NCI-H1105 treated with DMSO at 0.1 percent for 48 hours (cell line): ENCODE measurements around the gene HELZ2.
"Not testable (repeated sequence)": the region's sequence is repeated elsewhere in the genome, so short reads cannot be mapped to it uniquely, and the experiment has no call there.

Source experiments
- DNase-seq: peaks from one replicate; lab custom pipeline; 2025; lab: John Stamatoyannopoulos, UW

HELZ2 gene

DNA sequence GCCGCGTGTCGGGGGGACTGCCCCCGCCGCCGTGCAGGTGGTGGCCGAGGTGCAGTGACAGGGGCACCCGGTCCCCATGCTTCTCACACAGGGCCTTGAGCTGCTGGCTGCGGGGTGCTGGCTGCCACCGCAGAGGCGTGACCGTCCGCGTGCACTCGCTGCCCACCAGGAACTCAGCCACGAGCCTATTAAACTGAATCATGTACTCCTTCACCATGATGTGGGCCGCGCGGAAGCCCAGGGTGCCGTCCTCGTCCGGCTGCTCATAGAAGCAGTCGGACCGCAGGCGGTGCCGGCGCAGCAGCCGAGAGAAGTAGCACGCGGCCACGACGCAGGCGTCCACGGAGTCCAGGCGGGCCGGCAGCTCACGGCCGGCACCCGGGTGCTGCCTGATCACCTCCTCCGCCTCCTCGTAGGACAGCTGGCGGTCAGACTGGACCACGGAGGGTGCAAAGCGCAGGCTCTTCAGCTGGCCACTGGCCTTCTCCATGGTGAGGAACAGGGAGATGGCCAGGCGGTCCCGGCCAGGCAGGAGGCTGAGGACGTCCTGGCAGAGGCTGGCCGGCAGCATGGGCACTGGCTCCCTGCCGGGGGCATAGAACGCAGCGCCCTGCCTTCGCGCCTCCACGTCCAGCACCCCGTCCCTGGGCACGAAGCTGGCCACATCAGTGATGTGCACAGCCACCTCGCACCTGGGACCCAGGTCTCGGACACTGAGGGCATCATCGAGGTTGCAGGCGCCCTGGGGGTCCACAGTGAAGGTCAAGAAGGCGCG lies 9.8 kb downstream of the HELZ2 start:
- no peak for DNase-seq

DNA sequence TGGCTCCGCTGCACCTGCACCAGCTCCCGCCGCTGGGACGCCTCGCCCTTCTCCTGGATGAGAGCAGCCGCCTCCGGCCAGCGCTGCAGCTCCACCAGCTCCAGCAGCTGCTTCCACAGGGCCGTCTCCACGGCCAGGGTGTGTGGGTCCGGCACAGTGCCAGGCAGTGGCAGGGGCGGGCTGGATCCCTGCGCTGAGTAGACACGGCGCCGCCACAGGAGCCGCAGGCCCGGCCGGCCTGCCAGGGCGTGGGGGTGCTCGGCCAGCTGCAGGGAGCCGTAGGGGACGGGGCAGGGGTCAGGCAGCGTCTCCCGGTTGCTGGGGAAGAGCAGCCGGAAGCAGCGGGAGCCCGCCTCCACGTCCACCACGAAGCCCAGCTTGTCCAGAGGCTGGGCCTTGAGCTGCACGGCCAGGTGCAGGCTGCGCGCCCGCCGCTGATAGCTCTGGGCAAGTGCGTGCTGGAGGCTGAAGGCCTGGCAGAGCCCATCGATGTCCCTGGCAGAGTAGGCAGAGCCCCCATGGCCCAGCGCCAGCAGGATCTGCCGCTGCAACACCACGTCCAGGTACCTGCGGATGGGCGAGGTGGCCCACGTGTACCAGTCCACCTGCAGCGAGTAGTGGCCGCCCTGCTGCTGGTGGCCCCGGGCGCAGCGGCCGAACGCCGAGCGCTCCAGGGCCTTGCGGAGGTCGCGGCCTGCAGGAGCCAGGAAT lies 10.7 kb downstream of the HELZ2 start:
- DNase-seq: no peak

DNA sequence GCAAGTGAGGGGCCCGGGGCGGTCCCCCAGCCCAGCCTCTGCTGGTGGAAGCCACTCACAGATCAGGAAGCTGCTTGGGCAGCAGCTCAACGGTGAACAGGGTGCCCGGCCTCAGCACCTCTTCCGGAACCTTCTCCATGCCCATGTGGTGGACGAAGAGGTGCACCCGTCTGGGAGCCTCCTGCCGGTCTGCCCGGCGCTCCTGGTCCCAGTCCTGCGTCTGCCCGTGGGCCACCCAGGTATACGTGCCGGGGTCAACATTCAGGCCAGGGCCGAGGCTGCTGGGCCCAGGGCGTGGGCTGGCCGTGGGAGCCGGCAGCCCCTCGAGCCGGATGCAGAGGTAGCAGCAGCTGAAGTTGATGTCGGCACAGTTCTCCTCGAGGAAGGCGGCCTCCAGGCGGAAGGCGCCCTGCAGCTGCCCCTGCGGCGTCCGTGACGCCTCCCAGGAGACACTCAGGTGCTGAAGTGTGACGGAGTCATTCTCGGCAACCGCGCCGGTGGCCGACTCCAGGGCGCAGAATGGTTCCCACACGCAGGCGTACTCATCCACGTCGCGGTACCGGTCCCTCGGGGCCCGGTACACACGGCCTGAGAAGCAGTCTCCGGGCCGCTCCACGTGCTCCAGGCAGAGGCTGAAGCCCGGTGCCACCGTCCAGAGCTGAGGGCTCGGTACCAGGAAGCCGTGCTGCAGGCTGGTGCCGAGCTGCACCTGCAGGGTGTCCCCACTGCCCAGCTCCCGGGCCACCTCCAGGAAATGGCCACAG lies 11.4 kb downstream of the HELZ2 start:
- DNase-seq: no peak

DNA sequence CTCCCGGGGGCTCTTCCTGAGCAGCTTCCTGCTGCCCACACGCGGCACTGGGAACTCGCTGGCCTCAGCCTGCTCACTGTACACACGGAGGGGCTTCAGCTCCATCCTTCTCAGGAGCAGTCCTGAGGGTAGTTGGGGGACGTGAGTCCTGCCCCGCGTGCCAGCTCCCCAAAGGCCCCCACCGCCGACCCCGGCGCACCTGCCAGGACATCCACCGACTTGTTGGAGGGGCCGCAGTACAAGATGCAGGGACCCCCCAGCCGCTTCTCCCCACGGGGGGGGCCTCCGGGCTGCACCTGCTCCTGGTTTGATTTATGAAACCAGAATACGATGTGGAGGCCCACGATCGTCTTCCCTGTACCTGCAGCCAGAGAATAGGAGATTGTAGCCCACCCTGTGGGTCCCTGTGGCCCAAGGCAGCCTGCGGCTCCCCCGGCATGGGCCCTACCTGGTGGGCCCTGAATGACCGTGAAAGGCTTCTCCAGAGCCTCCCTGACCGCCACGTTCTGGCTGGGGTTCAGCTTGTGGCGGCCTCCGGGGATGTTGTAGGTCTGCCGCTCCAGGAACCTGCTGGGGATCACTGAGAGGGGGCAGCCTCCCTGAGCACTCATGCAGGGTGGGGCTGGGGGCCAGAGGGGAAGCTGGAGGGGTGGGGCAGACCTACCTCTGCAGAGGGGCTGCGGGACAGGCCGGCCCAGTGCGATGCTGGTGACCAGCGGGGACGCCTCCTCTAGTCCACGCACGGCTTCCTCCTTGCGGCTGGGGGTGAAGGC lies 12.2 kb downstream of the HELZ2 start:
- no peak for DNase-seq

DNA sequence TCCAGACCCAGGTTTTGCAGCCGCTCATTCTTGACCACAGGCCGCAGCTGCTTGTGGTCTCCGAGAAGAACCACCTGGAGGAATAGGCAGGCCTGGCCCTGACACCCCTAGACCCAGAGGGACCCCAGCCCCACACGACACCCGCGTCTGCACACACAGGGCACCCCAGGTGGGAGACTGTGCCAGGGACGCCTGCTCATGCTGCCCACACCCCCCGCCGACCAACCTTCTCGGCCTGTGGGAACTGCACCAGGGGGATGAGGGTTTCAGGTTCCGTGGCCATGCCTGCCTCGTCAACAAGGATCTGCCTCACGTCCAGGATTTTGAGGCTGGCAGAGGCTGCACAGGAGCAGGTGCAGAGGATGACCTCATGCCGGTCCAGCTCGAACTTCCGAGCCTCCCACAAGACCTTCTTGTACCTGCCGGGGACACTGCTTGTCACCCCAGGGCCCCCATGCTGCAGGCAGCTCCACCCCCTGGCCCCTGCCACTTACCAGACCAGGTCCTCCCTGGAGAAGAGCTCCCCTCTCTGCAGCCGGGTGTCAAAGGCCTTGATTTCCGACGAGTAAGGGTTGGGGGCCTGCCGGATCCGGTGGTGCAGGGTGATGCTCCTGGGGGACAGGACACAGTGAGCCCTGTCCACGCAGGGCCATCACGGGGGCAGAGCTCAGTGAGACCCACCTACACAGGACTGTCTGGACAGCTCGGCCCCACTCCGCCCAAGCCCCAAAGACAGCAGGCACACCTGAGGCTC lies 13.0 kb downstream of the HELZ2 start:
- no peak for DNase-seq

DNA sequence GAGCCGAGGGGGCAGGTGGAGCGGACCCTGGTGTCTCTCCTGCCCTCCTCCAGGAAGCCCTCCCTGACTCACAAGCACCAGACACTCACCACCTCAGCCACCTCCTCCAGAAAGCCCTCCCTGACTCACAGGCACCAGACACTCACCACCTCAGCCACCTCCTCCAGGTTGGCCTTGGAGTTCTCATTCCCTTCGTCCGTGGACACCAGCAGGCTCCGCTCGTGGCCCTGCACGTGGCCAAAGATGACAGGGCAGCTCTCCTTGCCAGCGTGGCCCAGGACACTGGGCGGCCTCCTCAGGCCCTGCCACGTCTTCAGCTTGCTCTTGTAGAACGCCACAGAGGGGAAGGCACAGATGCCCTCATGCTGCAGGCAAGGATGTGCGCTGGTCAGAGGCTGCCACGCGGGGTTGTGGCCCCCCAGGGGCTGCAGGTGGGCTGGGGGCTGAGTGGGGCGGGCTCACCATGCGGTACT lies 13.7 kb downstream of the HELZ2 start:
- DNase-seq: no peak

DNA sequence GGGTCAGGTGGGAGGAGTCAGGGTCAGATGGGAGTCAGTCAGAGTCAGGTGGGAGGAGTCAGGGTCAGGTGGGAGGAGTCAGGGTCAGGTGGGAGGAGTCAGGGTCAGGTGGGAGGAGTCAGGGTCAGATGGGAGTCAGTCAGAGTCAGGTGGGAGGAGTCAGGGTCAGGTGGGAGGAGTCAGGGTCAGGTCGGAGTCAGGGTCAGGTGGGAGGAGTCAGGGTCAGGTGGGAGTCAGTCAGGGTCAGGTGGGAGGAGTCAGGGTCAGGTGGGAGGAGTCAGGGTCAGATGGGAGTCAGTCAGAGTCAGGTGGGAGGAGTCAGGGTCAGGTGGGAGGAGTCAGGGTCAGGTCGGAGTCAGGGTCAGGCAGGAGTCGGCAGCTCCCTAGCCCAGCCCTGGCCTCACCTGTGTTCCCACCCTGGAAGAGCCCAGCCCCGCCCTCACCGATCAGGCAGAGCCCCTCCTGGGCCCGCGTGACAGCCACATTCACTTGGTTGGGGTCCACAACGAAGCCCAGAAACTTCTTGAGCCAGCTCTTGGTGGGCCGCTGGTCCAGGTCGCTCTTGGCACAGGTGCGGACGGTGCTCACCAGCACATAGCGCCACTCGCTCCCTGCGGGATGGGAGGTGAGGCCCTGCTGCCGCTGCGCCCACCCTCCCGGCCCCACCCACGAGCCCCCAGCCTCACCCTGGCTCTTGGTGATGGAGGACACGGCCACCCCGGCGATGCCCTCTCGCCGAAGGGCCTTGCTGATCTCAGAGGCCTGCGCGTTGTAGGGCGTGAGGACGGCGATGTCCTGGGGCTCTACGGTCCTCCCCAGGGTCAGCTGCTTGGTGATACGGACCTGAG lies 14.3 kb downstream of the HELZ2 start:
- DNase-seq: not testable (repeated sequence)

DNA sequence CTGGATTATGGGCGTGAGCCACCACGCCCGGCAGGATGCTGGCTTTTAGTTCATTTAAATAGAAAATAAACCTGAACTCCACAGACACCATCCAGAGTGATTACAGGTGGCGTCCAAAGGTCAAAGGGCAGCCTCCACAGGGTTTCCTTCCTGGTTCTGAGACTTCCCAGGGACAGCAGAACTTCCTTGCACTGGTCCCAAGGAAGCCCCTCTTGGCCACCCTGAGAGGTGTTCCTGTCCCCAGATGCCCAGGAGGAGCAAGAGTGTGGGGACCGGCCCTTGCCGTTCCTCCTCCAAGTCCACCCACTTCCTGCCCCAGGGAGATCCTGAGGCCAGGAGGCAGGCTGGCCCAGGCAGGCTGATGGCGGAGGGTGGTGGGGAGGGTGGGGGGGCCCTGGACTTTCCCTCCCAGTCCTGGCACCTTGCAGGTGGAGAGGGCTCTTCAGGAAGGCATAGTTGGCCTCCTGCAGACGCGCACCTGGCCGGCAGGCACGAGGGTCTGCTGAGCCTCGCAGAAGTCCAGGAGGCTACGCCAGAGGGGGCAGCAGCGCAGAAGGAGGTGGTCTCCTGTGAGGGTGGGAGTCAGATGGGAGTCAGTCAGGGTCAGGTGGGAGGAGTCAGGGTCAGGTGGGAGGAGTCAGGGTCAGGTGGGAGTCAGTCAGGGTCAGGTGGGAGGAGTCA lies 15.1 kb downstream of the HELZ2 start:
- DNase-seq: no peak

DNA sequence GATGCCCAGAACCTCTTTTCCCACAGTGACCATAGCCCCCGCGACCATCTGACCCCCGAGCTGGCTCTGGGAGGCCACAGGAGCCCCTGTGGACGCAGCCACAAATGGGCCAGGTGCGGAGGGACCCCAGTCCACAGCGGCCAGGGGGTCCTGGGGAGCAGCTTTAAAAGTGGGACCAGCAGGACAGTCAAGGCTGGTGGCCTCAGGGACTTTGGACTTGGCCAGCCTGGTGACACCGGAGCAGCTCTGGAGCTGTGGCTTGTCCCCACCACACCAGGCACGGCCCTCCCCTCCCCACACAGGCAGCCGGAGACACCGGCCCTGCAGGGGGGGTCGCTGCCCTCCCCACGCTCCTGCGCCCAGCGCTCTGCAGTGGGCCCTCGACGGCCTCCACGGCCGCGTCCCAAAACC lies 16.6 kb downstream of the HELZ2 start:
- no peak for DNase-seq

DNA sequence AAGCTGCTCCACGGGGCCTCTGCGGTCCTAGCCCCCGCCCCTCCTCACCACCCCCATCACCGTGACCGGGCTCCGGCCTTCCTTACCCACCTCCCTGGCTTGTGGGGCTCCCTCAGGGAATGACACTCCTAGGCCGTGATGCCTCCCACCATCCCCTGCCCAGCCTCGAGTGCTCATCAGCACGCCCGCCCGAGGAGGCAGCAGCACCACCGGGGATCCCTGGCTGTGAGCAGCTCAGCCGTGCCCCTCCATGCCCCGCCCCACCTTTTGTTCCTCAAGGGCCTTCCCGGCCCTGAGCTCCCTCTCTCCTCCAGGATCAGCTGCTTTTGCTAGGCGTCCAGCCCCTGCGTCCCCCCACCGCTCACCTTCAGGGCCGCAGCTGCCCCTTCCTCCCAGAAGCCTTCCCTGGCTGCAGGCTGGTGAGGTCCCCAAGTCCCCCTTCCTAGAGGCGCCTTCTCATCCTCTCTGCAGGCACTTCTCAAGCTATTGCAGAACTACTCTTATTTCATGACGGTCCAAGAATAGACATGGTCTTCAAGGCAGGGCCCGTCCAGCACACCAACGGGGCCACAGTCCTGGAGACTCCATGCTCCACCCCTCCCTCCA lies 17.1 kb downstream of the HELZ2 start:
- DNase-seq: no peak

DNA sequence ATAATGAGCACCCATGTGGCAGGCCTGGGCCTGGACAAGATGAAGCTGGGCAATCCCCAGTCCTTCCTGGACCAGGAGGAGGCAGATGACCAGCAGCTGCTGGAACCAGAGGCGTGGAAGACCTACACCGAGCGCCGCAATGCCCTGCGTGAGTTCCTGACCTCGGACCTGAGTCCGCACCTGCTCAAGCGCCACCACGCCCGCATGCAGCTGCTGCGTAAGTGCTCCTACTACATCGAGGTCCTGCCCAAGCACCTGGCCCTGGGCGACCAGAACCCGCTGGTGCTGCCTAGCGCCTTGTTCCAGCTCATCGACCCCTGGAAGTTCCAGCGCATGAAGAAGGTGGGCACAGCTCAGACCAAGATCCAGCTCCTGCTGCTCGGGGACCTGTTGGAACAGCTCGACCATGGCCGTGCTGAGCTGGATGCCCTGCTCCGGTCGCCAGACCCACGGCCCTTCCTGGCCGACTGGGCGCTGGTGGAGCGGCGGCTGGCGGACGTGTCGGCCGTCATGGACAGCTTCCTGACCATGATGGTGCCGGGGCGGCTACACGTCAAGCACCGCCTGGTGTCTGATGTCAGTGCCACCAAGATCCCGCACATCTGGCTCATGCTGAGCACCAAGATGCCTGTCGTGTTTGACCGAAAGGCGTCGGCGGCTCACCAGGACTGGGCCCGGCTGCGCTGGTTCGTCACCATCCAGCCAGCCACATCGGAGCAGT lies 18.2 kb downstream of the HELZ2 start:
- no peak for DNase-seq

DNA sequence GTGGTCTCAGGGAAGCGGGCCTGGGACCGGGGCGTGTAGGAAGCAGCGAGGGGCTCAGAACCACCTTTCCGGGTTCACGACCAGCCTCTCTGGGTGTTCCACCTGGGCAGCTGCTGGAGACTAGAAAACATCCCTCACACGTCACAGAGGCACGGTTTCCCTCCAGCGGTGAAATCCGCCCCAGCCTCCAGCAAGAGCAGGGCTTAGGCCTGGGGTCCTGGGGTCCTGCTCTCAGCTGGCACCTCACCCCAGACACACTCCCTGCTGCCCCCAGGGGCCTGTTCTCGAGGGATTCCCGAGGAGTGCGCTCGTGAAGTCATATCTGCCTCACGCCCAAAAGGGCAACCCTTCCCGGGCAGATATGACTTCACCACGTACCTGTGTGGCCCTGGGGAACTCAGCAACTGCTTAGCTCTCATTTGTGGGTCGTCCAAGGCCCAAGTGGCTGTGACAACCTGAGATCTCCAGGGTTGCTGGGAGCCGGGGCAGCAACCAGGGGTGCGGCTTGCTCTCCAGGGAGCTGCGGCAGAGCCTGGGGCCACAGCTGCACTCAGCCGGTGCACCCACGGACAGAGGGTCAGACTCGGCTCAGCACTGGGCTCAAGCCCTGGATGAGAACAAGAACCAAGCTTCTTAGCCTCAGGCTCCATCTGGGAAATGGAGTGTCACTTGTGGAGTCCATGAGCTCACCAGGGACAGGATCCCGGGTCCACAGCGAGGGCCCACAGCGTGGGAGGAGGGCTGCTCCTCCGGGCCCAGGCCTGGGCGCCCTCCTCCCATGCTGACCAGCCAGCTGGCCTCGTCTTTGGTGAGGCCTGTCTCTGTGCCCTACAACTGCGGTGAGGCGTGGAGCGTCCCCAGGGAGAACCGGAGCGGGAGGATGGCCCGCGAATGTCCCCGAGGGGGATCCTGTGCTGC lies 19.4 kb downstream of the HELZ2 start:
- DNase-seq: no peak

DNA sequence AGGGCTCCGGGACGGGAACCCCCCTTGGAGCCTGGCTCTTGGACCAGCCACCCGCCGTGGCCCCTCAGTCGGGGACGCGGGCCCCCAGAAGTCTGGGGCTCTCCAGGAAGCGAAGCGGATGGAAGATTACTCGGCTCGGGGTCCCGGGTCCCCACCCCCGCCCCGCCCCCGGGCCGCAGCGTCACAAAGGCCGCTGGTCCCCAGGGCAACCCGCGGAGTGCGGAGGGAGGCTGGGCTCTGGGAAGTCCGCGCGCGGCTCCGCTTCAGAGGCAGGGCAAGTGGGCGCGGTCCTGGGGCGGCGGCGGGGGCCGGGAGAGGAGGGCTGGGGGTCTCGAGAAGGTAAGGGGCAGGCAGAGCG lies 20.1 kb downstream of the HELZ2 start, which contains the start of gene FNDC11:
Gene FNDC11 (plus strand): TSS at position 227 of the 358 bp plus-strand sequence. CDS start 1,505 bp downstream, outside the sequence.
- no peak for DNase-seq

DNA sequence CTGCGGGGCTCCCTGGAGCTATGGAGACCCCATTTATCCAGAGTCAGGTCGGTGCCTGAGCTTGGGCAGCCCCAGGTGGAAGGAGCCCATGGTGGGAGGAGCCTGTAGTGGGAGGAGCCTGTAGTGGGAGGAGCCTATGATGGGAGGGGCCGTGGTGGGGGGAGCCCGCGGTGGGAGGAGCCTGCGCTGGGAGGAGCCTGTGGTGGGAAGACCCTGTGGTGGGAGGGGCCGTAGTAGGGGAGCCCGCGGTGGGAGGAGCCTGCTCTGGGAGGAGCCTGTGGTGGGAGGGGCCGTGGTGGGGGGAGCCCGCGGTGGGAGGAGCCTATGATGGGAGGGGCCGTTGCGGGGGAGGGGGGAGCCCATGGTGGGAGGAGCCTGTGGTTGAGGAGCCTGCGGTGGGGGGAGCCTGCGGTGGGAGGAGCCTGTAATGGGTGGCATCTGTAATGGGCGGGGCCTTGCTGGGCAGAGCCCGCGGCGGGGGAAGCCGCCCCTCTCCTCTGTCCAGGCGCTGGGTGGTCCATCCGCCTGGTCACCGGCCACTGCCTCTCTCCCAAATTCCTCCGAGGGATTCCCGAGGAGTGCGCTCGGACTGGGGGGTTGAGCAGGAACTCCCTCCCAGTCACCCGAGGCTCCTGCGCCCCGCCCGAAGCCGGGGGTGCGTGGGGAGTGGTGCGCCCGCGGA lies 20.6 kb downstream of the HELZ2 start:
- peak; percentile 30 for DNase-seq

DNA sequence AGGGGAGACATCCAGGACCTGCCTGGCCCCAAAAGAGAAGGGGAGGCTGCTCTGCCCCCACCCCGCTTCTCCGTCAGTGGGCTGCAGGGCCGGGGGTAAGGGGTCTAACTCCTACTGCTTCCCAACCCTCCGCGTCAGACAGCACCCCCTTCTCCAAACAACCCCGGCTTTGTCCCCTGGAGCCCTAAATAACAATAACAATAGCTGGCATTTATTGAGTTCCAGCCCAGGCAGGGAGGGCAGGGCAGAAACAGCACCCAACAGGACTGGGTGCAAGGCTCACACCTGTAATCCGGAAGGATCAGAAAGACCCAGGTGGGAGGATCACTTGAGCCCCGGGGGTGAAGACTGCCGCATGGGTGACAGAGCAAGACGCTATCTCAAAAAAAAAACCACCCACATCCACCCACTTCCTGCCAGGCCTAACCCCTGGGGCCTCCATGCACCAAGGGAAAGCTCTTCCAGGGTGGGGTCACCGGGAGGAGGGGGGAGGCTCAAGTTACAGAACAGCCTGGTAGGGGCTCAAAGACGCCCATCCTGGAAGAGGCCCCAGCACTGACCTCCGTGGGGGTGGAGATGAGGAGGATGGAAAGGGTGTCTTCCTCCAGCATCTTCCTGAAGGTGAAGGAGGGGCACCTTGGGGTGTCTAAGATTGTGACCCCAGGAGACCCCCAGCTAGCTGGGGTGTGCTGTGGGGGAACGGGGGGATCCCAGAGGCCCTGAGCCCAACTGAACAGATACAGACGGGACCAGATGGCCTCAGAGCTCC lies 21.4 kb downstream of the HELZ2 start:
- no peak for DNase-seq

DNA sequence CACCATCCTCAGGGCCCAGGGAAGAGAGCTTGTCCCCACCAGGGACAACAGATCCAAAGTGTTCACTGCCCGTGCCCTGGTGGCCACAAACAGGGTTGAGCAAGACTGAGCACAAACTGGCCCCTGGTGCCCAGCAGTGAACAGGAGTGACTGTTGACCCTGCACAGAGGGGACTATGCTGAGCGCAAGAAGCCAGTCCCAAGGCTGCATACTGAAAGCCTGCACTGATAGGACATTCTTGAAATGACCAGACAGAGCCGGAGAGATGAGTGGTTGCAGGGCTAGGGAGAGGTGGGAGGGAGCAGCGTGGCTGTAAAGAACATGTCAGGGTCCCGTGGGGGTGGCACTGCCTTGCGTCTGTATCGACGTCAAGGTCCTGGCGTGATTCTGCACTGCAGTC lies 23.0 kb downstream of the HELZ2 start:
- DNase-seq: no peak
